ENCODE results near the gene UCK2.

Gene UCK2

DNA sequence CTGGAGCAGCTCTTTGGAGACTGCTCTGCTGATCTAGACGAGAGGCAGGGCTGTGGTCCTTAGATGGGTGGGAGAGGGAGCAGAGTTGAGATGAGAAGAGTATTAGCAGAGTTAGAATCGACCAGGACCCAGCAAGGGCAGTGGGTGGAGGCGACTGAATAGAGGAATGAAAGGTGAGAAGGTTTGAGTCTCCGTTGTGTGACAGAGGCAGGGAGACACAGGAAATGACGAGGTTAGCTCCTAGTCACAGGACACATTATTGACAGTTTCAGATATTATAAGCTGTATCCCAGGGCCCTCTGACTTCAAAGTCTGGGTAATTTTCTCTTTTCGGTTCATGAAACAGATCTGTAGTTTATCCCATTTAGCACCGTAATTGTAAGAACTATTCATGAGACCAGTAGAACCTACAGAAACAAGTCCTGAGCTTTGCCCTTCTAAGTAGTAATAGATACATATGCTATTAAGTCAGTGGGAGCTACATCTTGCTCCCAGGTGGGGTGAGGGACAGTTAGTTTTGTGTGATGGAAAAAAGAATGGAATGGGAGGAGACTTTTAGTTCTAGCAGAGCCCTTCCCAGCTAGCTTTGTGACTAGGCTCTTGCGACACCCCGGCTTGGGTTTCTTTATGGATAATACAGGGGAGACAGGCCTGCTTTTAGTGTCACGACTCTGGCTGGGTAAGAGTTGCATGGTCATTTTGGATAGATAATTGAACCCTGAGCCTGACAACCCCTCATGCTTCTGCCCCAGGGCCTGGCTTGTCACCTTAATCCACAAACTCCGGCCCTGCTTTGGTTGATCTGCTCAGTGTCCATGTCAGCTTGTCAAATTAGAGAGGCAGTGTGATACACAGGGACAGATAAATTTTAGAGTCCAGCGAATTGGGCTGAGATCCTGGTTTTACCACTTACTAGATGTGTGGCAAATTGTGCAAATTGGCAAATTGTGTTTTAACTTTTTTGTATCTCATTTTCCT is 70.2 kb downstream of the UCK2 start:
- no peak overlapping the region for H3K27ac Mint-ChIP-seq

DNA sequence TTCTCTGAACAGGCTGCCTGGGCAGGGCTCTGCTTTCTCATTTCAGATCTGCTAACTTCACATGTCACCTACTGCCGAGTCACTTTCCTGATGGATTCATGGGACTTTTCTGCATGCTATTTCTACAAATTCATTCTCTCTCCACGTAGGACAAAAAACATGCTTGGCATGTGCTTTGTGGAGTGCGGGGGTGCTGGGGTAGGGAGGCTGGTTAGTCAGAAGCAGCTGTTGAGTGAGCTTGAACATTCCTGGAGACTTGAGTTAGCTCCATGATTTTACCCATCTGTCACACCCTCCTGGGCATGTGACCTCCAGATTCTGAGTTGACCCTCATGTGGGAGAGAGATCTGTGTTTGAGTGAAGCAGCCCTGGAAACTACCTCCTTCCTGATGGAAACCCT is 71.4 kb downstream of the UCK2 start:
- Mint-ChIP-seq H3K4me3 (no peak overlapping the region), H3K9me3 (no peaks in the 10 kb centered on the region), H3K27ac (no peak overlapping the region), H3K27me3 (no peaks in the 10 kb centered on the region), H3K4me1 (ENCODE audit: low read depth) (peaks cover 5% of the 10 kb centered on the region), H3K36me3 (ENCODE audit: low read depth) (peaks cover 66% of the 10 kb centered on the region)
- intact Hi-C loops (cut with micrococcal nuclease) = no loop called here

More for the DNA sequence above, 70.2 kb downstream of the UCK2 start:
- Mint-ChIP-seq H3K36me3 (ENCODE audit: low read depth) (peaks cover 65% of the 10 kb centered on the region), H3K9me3 (no peaks in the 10 kb centered on the region), H3K4me3 (no peak overlapping the region), H3K27me3 (no peaks in the 10 kb centered on the region), H3K4me1 (ENCODE audit: low read depth) (peaks cover 4% of the 10 kb centered on the region)
- intact Hi-C loops (cut with micrococcal nuclease) = no loop called here

DNA sequence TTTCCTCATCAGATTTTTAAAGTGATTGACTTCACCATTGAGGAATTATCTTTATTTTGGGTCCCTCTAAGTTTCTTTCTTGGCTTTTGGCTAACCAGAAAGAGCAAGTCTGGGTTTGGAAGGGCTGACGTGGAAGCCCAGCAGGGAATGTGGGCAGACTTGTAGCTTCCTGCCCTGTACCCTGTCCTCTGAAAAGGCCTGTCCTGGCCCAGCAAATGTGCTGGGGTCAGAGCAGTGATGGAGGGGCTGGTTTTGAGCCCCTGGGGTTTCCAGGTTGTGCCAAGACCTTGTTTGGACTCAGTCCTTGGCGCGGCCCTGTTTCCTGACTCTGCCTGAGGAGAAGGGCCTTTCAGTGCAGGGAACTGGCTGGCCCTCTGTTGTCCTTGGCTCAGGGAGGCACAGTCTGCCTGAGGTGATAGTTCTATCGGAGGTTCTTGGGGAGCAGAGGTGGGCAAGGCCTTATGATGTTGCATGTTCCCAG is 72.1 kb downstream of the UCK2 start:
- peaks cover 7% of the 10 kb centered on the region for H3K4me1 Mint-ChIP-seq (ENCODE audit: low read depth)
- H3K9me3 Mint-ChIP-seq = no peaks in the 10 kb centered on the region
- no peak overlapping the region for H3K27ac Mint-ChIP-seq
- no peak overlapping the region for H3K4me3 Mint-ChIP-seq
- intact Hi-C loops (cut with micrococcal nuclease) = no loop called here
- peaks cover 69% of the 10 kb centered on the region for H3K36me3 Mint-ChIP-seq (ENCODE audit: low read depth)
- no peaks in the 10 kb centered on the region for H3K27me3 Mint-ChIP-seq

DNA sequence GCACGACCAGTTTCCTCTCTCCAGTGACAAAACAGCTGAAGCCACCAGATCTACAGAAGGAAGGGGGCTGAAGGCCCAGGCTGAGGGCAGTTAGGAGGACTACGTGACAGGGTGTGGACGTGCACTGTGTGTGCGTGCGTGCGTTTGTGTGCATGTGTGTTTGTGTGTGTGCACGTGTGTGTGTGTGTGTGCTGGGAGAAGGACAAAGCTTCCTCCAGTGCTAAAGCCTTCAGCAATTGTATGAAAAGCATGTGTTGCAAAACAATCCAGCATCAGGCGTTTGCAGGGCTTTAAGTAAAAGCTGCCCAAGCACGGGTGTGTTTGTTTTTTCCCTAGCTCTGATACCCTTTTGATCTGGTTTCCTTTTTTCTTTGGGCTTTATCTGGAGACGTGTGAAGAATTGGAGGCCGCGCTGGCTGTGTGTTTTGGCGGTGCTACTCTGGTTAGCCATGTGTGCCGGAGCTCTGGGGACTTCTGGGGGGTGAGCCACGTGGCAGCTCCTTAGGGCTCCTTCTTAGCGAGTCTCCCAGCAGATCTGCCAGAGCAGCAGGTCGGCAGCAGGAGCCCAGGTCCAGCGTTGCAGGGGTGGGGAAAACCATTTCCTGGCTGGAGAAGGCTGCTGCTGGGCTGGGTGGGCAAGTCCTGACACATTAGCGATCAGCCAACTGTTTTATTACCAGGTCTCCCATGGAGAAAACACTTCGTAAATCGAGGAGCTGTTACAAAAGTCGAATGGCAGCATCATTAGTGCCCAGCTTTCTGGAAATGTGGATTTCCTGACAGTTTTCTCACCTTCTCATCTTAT is 73.4 kb downstream of the UCK2 start:
- intact Hi-C loops (cut with micrococcal nuclease) = no loop called here
- no peaks in the 10 kb centered on the region for H3K27me3 Mint-ChIP-seq
- H3K4me3 Mint-ChIP-seq = no peak overlapping the region
- H3K9me3 Mint-ChIP-seq = no peaks in the 10 kb centered on the region
- peaks cover 7% of the 10 kb centered on the region for H3K4me1 Mint-ChIP-seq (ENCODE audit: low read depth)
- peaks cover 60% of the 10 kb centered on the region for H3K36me3 Mint-ChIP-seq (ENCODE audit: low read depth)
- no peak overlapping the region for H3K27ac Mint-ChIP-seq

DNA sequence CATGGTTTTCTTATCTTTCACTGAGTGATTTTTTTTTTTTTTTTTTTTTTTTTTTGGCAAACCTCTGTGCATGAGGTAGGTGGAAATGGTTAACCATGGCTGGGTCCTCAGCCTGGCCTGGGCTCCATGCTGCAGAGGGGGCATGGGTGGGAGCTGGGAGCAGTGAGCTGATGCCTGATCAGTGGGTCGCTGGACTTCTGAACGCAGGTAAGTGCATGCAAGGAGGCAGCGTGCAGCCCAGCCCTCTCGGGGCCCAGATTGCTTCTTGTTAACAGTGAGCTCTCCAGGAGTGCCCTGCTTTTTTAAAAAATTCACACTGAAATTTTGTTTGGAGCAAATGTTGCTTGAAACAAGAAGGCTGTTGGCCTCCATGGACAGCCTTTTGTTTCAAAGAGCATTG is 75.2 kb downstream of the UCK2 start:
- H3K27me3 Mint-ChIP-seq = no peaks in the 10 kb centered on the region
- no peak overlapping the region for H3K4me3 Mint-ChIP-seq
- peaks cover 52% of the 10 kb centered on the region for H3K36me3 Mint-ChIP-seq (ENCODE audit: low read depth)
- H3K4me1 Mint-ChIP-seq (ENCODE audit: low read depth) = peaks cover 7% of the 10 kb centered on the region
- no peak overlapping the region for H3K27ac Mint-ChIP-seq
- intact Hi-C loops (cut with micrococcal nuclease) = no loop called here
- no peaks in the 10 kb centered on the region for H3K9me3 Mint-ChIP-seq

DNA sequence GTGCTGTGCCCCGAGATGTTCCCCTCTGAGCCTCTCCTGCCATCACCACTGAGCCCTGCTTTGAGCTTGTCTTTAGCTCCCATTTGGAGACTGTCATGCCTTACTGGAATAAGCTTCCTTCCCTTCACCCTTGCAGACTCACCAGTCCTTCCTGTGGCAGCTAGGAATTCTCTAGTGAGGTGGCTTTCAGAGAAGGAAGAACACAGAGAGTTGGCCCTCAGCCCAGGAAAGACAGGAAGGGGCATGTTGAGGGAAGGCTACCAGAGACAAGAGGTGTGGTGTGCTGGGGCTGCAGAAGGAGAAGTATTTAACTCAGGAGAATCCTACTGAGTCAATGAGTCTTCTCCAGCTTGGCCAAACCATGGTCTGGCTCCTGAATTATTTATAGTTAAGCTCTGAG is 76.3 kb downstream of the UCK2 start:
- H3K4me3 Mint-ChIP-seq = no peak overlapping the region
- intact Hi-C loops (cut with micrococcal nuclease) = no loop called here
- no peaks in the 10 kb centered on the region for H3K9me3 Mint-ChIP-seq
- H3K36me3 Mint-ChIP-seq (ENCODE audit: low read depth) = peaks cover 52% of the 10 kb centered on the region
- H3K27ac Mint-ChIP-seq = no peak overlapping the region
- H3K4me1 Mint-ChIP-seq (ENCODE audit: low read depth) = peaks cover 7% of the 10 kb centered on the region
- H3K27me3 Mint-ChIP-seq = no peaks in the 10 kb centered on the region

DNA sequence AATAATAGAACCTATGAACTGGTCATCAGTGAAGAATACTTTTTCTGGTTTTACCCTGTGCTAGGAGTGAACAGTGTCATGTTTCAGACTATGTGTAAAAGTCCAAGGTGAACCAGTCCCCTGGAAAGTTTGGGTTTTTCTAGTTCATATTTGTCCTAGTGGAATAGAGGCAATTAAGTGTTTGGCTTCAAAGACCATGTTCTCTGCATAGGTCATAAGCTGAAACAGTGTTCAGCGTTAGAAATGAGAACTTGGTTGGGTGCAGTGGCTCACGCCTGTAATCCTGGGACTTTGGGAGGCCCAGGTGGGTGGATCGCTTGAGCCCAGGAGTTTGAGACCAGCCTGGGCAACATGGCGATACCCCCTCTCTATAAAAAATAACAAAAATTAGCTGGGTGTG is 77.5 kb downstream of the UCK2 start:
- H3K4me1 Mint-ChIP-seq (ENCODE audit: low read depth) = peaks cover 7% of the 10 kb centered on the region
- H3K27me3 Mint-ChIP-seq = no peaks in the 10 kb centered on the region
- no peak overlapping the region for H3K27ac Mint-ChIP-seq
- intact Hi-C loops (cut with micrococcal nuclease) = no loop called here
- H3K36me3 Mint-ChIP-seq (ENCODE audit: low read depth) = peaks cover 60% of the 10 kb centered on the region
- H3K9me3 Mint-ChIP-seq = no peaks in the 10 kb centered on the region
- no peak overlapping the region for H3K4me3 Mint-ChIP-seq

DNA sequence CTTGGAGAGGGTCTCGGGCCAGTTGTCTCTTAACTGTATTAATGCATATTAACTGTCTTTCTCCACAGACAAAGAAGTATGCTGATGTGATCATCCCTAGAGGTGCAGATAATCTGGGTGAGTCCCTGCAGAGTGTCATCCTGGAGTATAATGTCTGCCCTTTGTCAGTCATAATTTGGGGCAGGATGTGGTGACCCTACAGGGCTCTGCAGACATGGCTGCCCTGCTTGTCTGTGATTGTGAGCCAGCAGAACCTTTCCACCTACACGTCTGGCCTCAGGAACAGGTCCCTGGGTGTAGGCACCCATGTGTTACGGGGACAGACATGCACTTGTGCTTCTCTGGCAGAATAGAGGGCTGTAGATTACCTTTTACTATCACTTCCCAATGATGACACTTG is 78.4 kb downstream of the UCK2 start:
- Mint-ChIP-seq H3K27me3 (no peaks in the 10 kb centered on the region), H3K9me3 (no peaks in the 10 kb centered on the region), H3K36me3 (ENCODE audit: low read depth) (peaks cover 64% of the 10 kb centered on the region), H3K4me3 (no peak overlapping the region), H3K4me1 (ENCODE audit: low read depth) (peaks cover 7% of the 10 kb centered on the region), H3K27ac (no peak overlapping the region)
- intact Hi-C loops (cut with micrococcal nuclease) = no loop called here

DNA sequence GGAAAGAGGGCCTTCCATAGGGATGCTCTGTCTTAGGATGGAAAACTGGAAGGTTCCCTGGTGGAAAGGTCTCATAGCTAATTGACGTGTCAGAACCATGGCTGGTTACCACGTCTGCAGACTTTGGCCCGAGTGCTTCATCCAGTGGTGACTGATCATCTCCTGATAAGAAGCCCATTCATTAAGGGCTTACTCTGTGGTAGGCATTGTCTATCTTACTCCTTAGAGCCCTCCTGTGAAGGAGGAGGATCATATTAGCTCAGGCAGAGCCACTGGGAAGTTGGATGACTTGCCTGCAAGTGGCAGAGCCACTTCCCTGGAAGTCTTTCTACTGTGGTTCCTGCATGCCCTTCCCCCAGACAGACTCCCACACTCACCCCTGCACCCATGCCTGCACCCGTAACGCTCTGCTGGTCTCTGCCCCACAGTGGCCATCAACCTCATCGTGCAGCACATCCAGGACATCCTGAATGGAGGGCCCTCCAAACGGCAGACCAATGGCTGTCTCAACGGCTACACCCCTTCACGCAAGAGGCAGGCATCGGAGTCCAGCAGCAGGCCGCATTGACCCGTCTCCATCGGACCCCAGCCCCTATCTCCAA is 79.9 kb downstream of the UCK2 start:
- Mint-ChIP-seq H3K27ac (no peak overlapping the region), H3K27me3 (no peaks in the 10 kb centered on the region), H3K4me3 (no peak overlapping the region), H3K9me3 (no peaks in the 10 kb centered on the region), H3K36me3 (ENCODE audit: low read depth) (peaks cover 59% of the 10 kb centered on the region), H3K4me1 (ENCODE audit: low read depth) (peaks cover 7% of the 10 kb centered on the region)
- intact Hi-C loops (cut with micrococcal nuclease) = no loop called here

DNA sequence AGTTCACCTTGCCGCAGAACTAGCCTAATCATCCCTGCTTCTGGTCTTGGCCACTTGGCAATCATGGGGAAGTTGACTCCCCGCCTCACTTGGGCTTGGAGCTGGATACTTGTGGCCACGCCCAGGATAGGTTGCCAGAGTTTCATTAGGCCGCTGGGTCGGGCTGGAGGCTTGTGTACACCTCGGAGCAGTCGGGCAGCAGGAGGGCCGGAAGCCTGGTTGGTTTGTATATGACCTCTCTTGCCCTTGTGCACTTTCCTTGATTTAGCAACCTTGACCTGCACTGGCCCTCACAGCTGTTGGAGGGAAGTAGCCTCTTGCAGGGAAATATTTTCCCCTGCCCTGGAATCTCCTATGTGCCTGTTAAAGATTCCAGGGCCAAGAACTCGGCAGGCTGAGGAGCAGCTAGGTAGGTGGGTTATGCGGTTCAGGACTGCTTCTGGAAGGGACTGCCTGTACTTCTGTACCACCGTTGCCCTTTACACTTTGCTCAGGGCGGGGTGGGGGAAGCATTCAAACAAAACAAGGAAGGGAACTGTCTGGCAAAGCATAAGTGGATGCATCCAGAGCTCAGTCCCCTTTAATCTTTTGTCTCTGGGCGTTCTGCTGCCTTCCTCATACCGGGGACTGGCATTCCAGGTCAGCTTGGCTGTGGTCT is 83.5 kb downstream of the UCK2 start:
- intact Hi-C loops (cut with micrococcal nuclease) = no loop called here
- H3K4me3 Mint-ChIP-seq = no peak overlapping the region
- H3K27ac Mint-ChIP-seq = no peak overlapping the region
- H3K9me3 Mint-ChIP-seq = no peaks in the 10 kb centered on the region
- H3K27me3 Mint-ChIP-seq = no peaks in the 10 kb centered on the region
- H3K4me1 Mint-ChIP-seq (ENCODE audit: low read depth) = peaks cover 1% of the 10 kb centered on the region
- peaks cover 45% of the 10 kb centered on the region for H3K36me3 Mint-ChIP-seq (ENCODE audit: low read depth)

DNA sequence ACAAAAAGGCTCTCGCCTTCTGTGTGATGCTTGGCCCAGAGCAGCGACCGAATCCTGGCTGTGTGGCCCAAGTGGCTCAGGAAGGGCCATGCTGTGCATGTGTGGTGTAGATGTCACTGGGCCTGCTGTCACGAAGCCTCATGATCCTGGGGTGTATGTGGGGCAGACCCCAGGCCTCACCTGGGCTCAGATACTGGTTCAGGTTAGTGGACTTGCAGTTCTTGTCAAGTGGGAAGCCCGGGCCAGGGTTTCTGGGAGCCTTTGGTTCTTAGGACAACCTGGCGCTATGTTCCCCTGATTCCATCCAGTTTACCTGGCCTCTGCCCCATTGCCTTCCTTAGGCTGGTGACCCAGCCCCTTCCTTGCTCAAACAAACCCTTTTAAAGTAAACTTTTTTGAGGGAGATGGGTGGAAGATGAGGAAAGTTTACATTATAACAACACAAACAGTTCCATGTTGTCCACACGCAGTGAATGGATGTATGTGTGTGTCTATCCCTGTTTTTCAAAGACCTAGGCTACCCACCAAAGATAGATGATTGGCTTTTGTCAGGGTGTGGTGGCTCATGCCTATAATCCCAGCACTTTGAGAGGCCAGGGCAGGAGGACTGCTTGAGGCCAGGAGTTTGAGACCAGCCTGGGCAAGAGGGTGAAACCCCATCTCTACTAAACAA is 84.3 kb downstream of the UCK2 start:
- H3K4me3 Mint-ChIP-seq = no peak overlapping the region
- intact Hi-C loops (cut with micrococcal nuclease) = no loop called here
- peaks cover 43% of the 10 kb centered on the region for H3K36me3 Mint-ChIP-seq (ENCODE audit: low read depth)
- H3K9me3 Mint-ChIP-seq = no peaks in the 10 kb centered on the region
- H3K27me3 Mint-ChIP-seq = no peaks in the 10 kb centered on the region
- H3K27ac Mint-ChIP-seq = no peak overlapping the region
- H3K4me1 Mint-ChIP-seq (ENCODE audit: low read depth) = peaks cover 5% of the 10 kb centered on the region

DNA sequence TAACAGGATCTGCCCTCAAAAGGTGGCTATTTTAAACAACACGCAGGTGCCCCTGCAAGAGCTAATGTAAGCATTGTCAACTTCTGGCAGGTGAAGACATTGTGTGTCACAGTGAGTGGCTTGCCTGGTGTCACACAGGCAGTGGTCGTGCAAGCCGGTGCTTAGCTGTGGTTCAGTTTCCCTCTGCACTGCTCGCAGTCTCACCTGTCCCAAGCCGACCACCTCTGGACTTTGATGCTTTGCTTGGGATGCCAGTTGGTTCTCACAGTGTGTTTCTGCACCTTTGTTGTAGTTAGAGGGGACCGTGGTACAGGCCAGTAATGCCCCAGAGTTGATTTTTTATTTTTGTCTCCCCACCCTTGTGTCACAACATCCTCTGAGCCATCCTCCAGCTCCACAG is 85.2 kb downstream of the UCK2 start:
- H3K4me3 Mint-ChIP-seq = no peak overlapping the region

DNA sequence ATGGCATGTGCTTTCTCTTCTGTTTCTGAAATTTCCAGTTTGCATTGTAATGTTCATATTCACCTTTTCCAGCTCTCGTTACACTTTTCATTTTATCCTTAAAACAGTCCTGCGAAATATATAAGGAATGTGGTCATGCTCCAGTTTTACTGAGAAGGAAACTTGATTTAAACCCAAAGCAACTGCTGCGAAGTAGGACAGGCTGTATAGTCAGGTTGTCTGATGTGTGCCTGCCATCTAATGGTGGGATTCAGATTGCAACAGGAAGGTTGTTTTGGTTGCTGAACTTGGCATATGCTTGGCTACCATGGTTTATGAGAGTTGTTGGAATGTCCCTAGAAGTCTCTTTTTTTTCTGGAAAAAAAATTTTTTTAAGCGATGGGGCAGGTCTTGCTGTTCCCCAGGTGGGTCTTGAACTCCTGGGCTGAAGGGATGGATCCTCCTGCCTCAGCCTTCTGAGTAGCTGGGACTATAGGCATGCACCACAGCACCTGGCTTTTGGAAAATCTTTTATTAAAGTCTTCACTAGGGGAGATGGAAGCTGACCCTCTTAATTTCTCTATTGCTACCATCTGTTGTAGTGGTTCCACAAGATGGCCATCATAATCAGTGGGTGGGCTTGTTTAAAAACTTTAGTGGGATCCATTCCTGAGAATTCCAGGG is 86.9 kb downstream of the UCK2 start:
- intact Hi-C loops (cut with micrococcal nuclease) = loop anchor here (1.0 to 2.0 kb wide), 4 partner anchors 88 to 313 kb away; partner anchors contain the start of gene TMCO1
- Mint-ChIP-seq H3K9me3 (no peaks in the 10 kb centered on the region), H3K27ac (no peak overlapping the region)

More for the DNA sequence above, 85.2 kb downstream of the UCK2 start:
- Mint-ChIP-seq H3K27ac (no peak overlapping the region), H3K36me3 (ENCODE audit: low read depth) (peaks cover 34% of the 10 kb centered on the region), H3K9me3 (no peaks in the 10 kb centered on the region), H3K27me3 (no peaks in the 10 kb centered on the region), H3K4me1 (ENCODE audit: low read depth) (peaks cover 5% of the 10 kb centered on the region)
- intact Hi-C loops (cut with micrococcal nuclease) = no loop called here

More for the DNA sequence above, 86.9 kb downstream of the UCK2 start:
- Mint-ChIP-seq H3K4me3 (no peak overlapping the region), H3K36me3 (ENCODE audit: low read depth) (peaks cover 18% of the 10 kb centered on the region), H3K27me3 (no peaks in the 10 kb centered on the region), H3K4me1 (ENCODE audit: low read depth) (peaks cover 5% of the 10 kb centered on the region)
